ENCODE data around the gene CIDEB. TPM values are rescaled to one million over a fixed set of nuclear protein-coding genes. Genes with fewer than 3 reads are reported as not detected.

Gene CIDEB
- total RNA-seq, 2 donors from 2014 or later: 0.97 to 3.1 TPM

DNA sequence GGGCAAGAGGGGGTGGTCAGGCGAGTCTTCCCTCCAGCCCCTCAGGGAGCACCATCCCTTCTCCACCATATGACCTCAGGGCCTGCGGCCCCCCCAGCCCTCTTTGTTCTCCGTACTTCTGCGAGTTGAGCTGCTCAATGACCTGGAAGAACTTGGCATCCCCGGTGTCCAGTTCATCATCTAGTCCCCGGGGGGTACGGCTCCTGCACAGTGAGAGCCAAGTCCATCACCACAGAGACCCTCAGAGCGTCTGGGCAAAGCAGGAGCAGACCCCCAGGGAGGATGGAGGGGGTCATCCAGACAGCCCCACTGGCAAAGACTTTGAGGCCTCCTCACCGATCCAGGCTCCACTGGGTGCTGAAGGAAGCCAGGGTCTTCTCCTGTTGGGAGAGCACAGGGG is 18.2 kb upstream of the CIDEB start:
- Histone ChIP-seq H3K9me3 (ENCODE audit: control insufficient read depth, low read length) (no peaks in the 10 kb centered on the region), H3K27ac (ENCODE audit: low read depth, low read length) (no peak overlapping the region), H3K27me3 (ENCODE audit: control insufficient read depth, insufficient read depth, low read length, poor library complexity, severe bottlenecking) (peaks cover 20% of the 10 kb centered on the region), H3K36me3 (ENCODE audit: control insufficient read depth, insufficient read depth, low read length) (no peaks in the 10 kb centered on the region), H3K4me3 (ENCODE audit: low read length) (no peak overlapping the region), H3K9ac (ENCODE audit: extremely low read depth, low read length, poor library complexity, severe bottlenecking) (no peak overlapping the region), H3K4me1 (ENCODE audit: control insufficient read depth, insufficient read depth, low read length) (no peaks in the 10 kb centered on the region)
- no peak overlapping the region for H3K27ac Mint-ChIP-seq
- H3K4me3 Mint-ChIP-seq: no peak overlapping the region
- WGBS, 2 experiments (ENCODE audit: insufficient coverage in 1 of 2, insufficient read length in 1 of 2): 81 to 91% methylated on average over 6 to 9 of the region's 9 CpGs
- no peaks in the 10 kb centered on the region for H3K9me3 Mint-ChIP-seq
- no peak for DNase-seq
- H3K27me3 Mint-ChIP-seq (ENCODE audit: insufficient read depth): peaks cover 71% of the 10 kb centered on the region
- no peak for TF ChIP-seq CTCF (conservative IDR thresholded peaks at IDR 0.05)
- no peaks in the 10 kb centered on the region for H3K36me3 Mint-ChIP-seq (ENCODE audit: low read depth)
- H3K4me1 Mint-ChIP-seq: peaks cover 2% of the 10 kb centered on the region

- no peak overlapping the region for H3K9ac ChIP-seq (ENCODE audit: extremely low read depth, low read length, poor library complexity, severe bottlenecking)
- Mint-ChIP-seq H3K27ac (no peak overlapping the region), H3K36me3 (ENCODE audit: low read depth) (no peaks in the 10 kb centered on the region), H3K4me3 (no peak overlapping the region), H3K27me3 (ENCODE audit: insufficient read depth) (peaks cover 66% of the 10 kb centered on the region), H3K9me3 (no peaks in the 10 kb centered on the region), H3K4me1 (peaks cover 2% of the 10 kb centered on the region)
- 90 to 92% methylated on average over 2 to 5 of the region's 5 CpGs for WGBS, 2 experiments (ENCODE audit: insufficient coverage in 1 of 2, insufficient read length in 1 of 2)
- no peaks in the 10 kb centered on the region for H3K36me3 ChIP-seq (ENCODE audit: control insufficient read depth, insufficient read depth, low read length)
- no peak for DNase-seq
- H3K9me3 ChIP-seq (ENCODE audit: control insufficient read depth, low read length): no peaks in the 10 kb centered on the region
- H3K4me3 ChIP-seq (ENCODE audit: low read length): no peak overlapping the region
- H3K27ac ChIP-seq (ENCODE audit: low read depth, low read length): no peak overlapping the region
- H3K4me1 ChIP-seq (ENCODE audit: control insufficient read depth, insufficient read depth, low read length): no peaks in the 10 kb centered on the region
- peaks cover 13% of the 10 kb centered on the region for H3K27me3 ChIP-seq (ENCODE audit: control insufficient read depth, insufficient read depth, low read length, poor library complexity, severe bottlenecking)
- no peak for TF ChIP-seq CTCF (conservative IDR thresholded peaks at IDR 0.05)
Measured at GRCh38 chr14:24325041-24325530, 17.3 kb upstream of the CIDEB start.

GRCh38 chr14:24324024-24324423 is 16.2 kb upstream of the CIDEB start:
- no peak overlapping the region for H3K4me3 ChIP-seq (ENCODE audit: low read length)
- TF ChIP-seq CTCF (conservative IDR thresholded peaks at IDR 0.05): no peak
- Mint-ChIP-seq H3K4me3 (no peak overlapping the region), H3K36me3 (ENCODE audit: low read depth) (no peaks in the 10 kb centered on the region), H3K27ac (no peak overlapping the region), H3K9me3 (no peaks in the 10 kb centered on the region), H3K27me3 (ENCODE audit: insufficient read depth) (peaks cover 66% of the 10 kb centered on the region), H3K4me1 (peaks cover 2% of the 10 kb centered on the region)
- no peaks in the 10 kb centered on the region for H3K9me3 ChIP-seq (ENCODE audit: control insufficient read depth, low read length)
- no peaks in the 10 kb centered on the region for H3K4me1 ChIP-seq (ENCODE audit: control insufficient read depth, insufficient read depth, low read length)
- no peaks in the 10 kb centered on the region for H3K36me3 ChIP-seq (ENCODE audit: control insufficient read depth, insufficient read depth, low read length)
- DNase-seq: no peak
- no peak overlapping the region for H3K9ac ChIP-seq (ENCODE audit: extremely low read depth, low read length, poor library complexity, severe bottlenecking)
- H3K27me3 ChIP-seq (ENCODE audit: control insufficient read depth, insufficient read depth, low read length, poor library complexity, severe bottlenecking): peaks cover 9% of the 10 kb centered on the region
- no peak overlapping the region for H3K27ac ChIP-seq (ENCODE audit: low read depth, low read length)
- WGBS, 2 experiments (ENCODE audit: insufficient coverage in 1 of 2, insufficient read length in 1 of 2): 77 to 85% methylated on average over 3 to 4 of the region's 6 CpGs

Measured in endodermal cell (in vitro differentiated cells).